ENCODE measurements around the gene RAB40AL. TPM values are rescaled to one million over a fixed set of nuclear protein-coding genes. Genes with fewer than 3 reads are reported as not detected.

Gene RAB40AL
- total RNA-seq, 2 experiments from 2014 or later: not detected

DNA sequence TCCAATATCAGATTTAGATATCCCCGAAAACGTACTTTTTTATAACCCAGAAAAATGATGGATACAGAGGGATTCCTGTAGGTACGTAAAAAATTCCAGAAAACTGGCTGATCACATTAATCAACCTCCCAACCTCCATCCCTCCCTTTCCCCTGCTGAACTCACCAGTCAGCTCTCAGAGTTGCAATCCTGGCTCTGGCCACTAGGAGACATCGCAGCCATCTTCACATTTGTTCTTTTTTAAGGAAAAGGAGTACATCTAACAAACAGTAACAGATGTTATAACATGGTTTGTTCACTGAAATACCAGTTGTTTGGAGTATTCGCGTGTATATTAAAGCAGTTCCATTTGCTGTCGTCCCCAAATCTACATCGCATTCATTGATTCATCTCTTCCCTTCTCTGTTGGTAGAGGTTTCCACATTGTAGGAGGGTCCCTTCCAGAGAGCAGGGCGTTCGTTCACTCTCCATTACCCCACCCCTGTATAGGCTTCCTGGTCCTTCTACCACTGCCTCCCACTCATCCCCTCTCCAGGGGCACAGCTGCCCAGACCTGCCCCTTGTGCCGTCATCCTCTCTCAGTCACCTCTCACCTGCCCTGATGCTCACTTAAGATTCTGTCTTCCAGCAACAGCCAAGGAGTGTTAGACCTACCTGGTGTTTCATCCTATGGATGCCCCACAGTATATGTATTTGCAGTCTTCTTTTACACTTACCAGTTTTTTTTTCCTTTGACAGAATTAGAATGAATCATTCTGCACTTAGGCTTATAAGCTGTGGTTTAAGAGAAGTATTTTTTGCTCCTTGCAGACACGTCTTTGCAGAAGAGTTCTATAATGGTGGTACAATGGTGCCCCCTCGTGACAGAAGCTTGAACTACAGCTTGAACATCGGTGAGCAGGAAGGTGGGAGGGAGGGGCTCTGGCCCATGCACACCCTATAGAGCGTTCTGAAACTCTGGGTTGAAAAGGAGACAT is 36.8 kb upstream of the RAB40AL start:
- CTCF ChIA-PET: interaction anchor here (0.7 to 2.0 kb wide), 7 partner anchors 24 to 1488 kb away, joined by 3 to 6 read pairs (median 3); no protein-coding TSS in a partner anchor
- Histone ChIP-seq H3K4me3 (ENCODE audit: low read length) (no peak overlapping the region), H3K36me3 (ENCODE audit: insufficient read depth, low read length) (no peaks in the 10 kb centered on the region), H3K4me1 (ENCODE audit: insufficient read depth, low read length) (peaks cover 3% of the 10 kb centered on the region), H3K27ac (ENCODE audit: low read depth in 1 of 2, low read length in 2 of 2) (no peak overlapping the region), H3K27me3 (ENCODE audit: control insufficient read depth in 1 of 2, insufficient read depth in 2 of 2, low read length in 2 of 2) (no peaks in the 10 kb centered on the region), H3K9me3 (ENCODE audit: control insufficient read depth in 1 of 2, insufficient read depth in 1 of 2, low read length in 2 of 2) (no peaks in the 10 kb centered on the region)
- Mint-ChIP-seq H3K4me1 (ENCODE audit: low read depth) (peaks cover 10% of the 10 kb centered on the region), H3K9me3 (no peaks in the 10 kb centered on the region), H3K27me3 (no peaks in the 10 kb centered on the region), H3K36me3 (ENCODE audit: low read depth) (peaks cover 15% of the 10 kb centered on the region), H3K27ac (no peak overlapping the region), H3K4me3 (peak overlapping the region; percentile 43)
- POLR2A ChIA-PET: no interaction called here
- intact Hi-C loops (cut with DNase I, micrococcal nuclease): loop anchor here in 1 of 2 experiments (2.0 kb wide), 1 partner anchor 831 kb away; no protein-coding TSS in a partner anchor
- TF ChIP-seq, protein P1, sequence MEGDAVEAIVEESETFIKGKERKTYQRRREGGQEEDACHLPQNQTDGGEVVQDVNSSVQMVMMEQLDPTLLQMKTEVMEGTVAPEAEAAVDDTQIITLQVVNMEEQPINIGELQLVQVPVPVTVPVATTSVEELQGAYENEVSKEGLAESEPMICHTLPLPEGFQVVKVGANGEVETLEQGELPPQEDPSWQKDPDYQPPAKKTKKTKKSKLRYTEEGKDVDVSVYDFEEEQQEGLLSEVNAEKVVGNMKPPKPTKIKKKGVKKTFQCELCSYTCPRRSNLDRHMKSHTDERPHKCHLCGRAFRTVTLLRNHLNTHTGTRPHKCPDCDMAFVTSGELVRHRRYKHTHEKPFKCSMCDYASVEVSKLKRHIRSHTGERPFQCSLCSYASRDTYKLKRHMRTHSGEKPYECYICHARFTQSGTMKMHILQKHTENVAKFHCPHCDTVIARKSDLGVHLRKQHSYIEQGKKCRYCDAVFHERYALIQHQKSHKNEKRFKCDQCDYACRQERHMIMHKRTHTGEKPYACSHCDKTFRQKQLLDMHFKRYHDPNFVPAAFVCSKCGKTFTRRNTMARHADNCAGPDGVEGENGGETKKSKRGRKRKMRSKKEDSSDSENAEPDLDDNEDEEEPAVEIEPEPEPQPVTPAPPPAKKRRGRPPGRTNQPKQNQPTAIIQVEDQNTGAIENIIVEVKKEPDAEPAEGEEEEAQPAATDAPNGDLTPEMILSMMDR (IDR thresholded peaks at IDR 0.05): peak; percentile 58
- peak; percentile 88 for ATAC-seq (ENCODE audit: poor library complexity)
- peak; percentile 49 to 78 (median 65) for DNase-seq

DNA sequence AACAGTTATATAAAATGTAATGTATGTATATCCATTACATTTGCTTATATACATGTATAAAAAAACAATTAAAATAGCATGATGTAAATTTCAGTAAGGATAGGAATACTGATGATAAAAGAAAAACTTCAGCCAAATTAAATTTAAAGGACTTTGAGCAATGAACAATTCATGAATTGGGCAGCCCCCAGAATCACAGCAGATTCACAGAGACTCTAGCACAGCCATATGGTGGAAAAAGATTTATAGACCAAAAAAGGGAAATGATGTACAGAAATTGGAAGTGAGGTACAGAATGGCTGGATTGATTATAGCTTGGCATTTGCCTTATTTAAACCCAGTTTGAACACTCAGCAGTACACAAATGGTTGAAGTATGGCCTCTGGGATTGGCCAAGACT is 34.7 kb upstream of the RAB40AL start:
- H3K36me3 Mint-ChIP-seq (ENCODE audit: low read depth): peaks cover 22% of the 10 kb centered on the region
- H3K9me3 ChIP-seq (ENCODE audit: control insufficient read depth in 1 of 2, insufficient read depth in 1 of 2, low read length in 2 of 2): no peaks in the 10 kb centered on the region
- no peak for DNase-seq
- H3K27ac Mint-ChIP-seq: no peak overlapping the region
- H3K4me3 ChIP-seq (ENCODE audit: low read length): no peak overlapping the region
- H3K4me1 Mint-ChIP-seq (ENCODE audit: low read depth): peaks cover 10% of the 10 kb centered on the region
- H3K4me3 Mint-ChIP-seq: no peak overlapping the region
- H3K27me3 ChIP-seq (ENCODE audit: control insufficient read depth in 1 of 2, insufficient read depth in 2 of 2, low read length in 2 of 2): no peaks in the 10 kb centered on the region
- ChIA-PET POLR2A (no interaction called here), CTCF (interaction anchor here (2.0 kb wide), 1 partner anchor 49 kb away, joined by 5 read pairs; no protein-coding TSS in a partner anchor)
- H3K27ac ChIP-seq (ENCODE audit: low read depth in 1 of 2, low read length in 2 of 2): no peak overlapping the region
- no peak for ATAC-seq (ENCODE audit: poor library complexity)
- intact Hi-C loops (cut with DNase I, micrococcal nuclease): no loop called here
- H3K27me3 Mint-ChIP-seq: no peaks in the 10 kb centered on the region
- H3K4me1 ChIP-seq (ENCODE audit: insufficient read depth, low read length): peaks cover 3% of the 10 kb centered on the region
- TF ChIP-seq, protein P1 (IDR thresholded peaks at IDR 0.05): no peak
- no peaks in the 10 kb centered on the region for H3K36me3 ChIP-seq (ENCODE audit: insufficient read depth, low read length)
- no peaks in the 10 kb centered on the region for H3K9me3 Mint-ChIP-seq

DNA sequence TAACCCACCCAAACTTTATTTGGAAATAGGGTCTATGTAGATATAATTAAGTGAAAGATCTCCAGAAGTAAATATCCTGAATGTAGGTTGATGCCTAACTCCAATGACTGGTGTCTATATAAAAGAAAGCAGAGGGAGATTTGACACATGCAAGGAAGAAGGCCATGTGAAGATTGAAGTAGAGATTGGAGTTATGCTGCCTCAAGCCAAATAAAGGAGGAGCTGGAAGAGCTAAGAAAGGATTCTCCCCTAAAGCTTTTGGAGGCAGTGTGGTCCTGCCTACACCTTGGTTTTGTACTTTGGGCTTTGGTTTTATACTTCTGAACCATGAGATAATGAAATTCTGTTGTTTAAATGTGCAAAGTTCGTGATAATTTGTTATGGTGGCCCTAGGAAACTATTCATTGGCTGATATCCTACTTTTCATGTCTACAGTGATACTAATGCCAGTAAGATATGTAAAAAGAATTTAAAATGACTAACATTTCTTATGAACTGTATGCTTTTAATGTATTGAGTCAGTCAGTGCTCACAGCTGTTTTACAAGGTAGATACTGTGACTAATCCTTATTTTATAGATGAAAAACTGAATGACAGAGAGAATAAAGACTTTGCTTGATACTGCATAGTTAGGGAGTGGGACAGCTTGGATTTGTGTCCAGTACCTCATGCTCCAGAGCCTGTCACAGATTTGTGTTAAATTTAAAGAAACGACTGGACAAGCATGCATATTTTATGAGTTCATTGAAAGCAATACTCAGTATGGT is 5.9 kb upstream of the RAB40AL start:
- H3K9me3 Mint-ChIP-seq: no peaks in the 10 kb centered on the region
- POLR2A ChIA-PET: no interaction called here
- H3K27me3 Mint-ChIP-seq: no peaks in the 10 kb centered on the region
- H3K4me3 Mint-ChIP-seq: no peak overlapping the region
- no peaks in the 10 kb centered on the region for H3K4me1 Mint-ChIP-seq (ENCODE audit: low read depth)
- no peaks in the 10 kb centered on the region for H3K36me3 Mint-ChIP-seq (ENCODE audit: low read depth)
- intact Hi-C loops (cut with DNase I, micrococcal nuclease): no loop called here
- DNase-seq (no peak), ATAC-seq (ENCODE audit: poor library complexity) (no peak)
- H3K9me3 ChIP-seq (ENCODE audit: control insufficient read depth in 1 of 2, insufficient read depth in 1 of 2, low read length in 2 of 2): no peaks in the 10 kb centered on the region
- TF ChIP-seq, protein P1 (IDR thresholded peaks at IDR 0.05): no peak
- no peak overlapping the region for H3K4me3 ChIP-seq (ENCODE audit: low read length)
- no peaks in the 10 kb centered on the region for H3K27me3 ChIP-seq (ENCODE audit: control insufficient read depth in 1 of 2, insufficient read depth in 2 of 2, low read length in 2 of 2)
- no peaks in the 10 kb centered on the region for H3K4me1 ChIP-seq (ENCODE audit: insufficient read depth, low read length)
- H3K27ac ChIP-seq (ENCODE audit: low read depth in 1 of 2, low read length in 2 of 2): no peak overlapping the region
- no peak overlapping the region for H3K27ac Mint-ChIP-seq
- CTCF ChIA-PET: interaction anchor here (3.1 kb wide), 1 partner anchor 20 kb away, joined by 12 read pairs; no protein-coding TSS in a partner anchor
- H3K36me3 ChIP-seq (ENCODE audit: insufficient read depth, low read length): no peaks in the 10 kb centered on the region

All from CD4-positive, alpha-beta T cell (primary cell).